Stomach smooth muscle (tissue), 2 donors: Measurements from ENCODE around the gene PCID2.

ENCODE experiments used
- H3K27ac ChIP-seq: one replicate; pipeline ENCODE4 v1.7.0; 2013; ENCODE audit warnings: mild to moderate bottlenecking, low read length, inconsistent platforms
- H3K27me3 ChIP-seq, 2 donors: one replicate each; pipeline ENCODE4 v1.7.0; 2013; ENCODE audit warnings: low read length in 2 of 2; ENCODE audit not compliant: insufficient read depth in 2 of 2, control insufficient read depth in 1 of 2
- H3K36me3 ChIP-seq, 2 donors: one replicate each; pipeline ENCODE4 v1.7.0; 2013; ENCODE audit warnings: low read length in 2 of 2; ENCODE audit not compliant: control insufficient read depth in 2 of 2, insufficient read depth in 2 of 2
- H3K4me1 ChIP-seq: one replicate; pipeline ENCODE4 v1.7.0; 2013; ENCODE audit warnings: low read length; ENCODE audit not compliant: control insufficient read depth, insufficient read depth
- H3K4me3 ChIP-seq, 2 donors: one replicate each; pipeline ENCODE4 v1.7.0; 2013; ENCODE audit warnings: low read length in 2 of 2
- H3K9ac ChIP-seq, 2 donors: one replicate each; pipeline ENCODE4 v1.7.0; 2013; ENCODE audit warnings: low read length in 2 of 2, mild to moderate bottlenecking in 1 of 2
- H3K9me3 ChIP-seq, 2 donors: one replicate each; pipeline ENCODE4 v1.7.0; 2013; ENCODE audit warnings: low read length in 2 of 2; ENCODE audit not compliant: control insufficient read depth in 2 of 2
- donor health status: healthy.
- donor health status: Pancreatic carcinoma.

Gene PCID2

GRCh38 chr13:113187263-113187669 is 21.2 kb downstream of the PCID2 start:
- H3K27me3 ChIP-seq, result no peaks in the 10 kb centered on the region
- H3K9ac ChIP-seq, result no peak overlapping the region
- no peaks in the 10 kb centered on the region for H3K4me1 ChIP-seq
- H3K36me3 ChIP-seq, result peaks cover 34 to 53% of the 10 kb centered on the region in 2 donors
- H3K27ac ChIP-seq, result no peak overlapping the region
- H3K9me3 ChIP-seq, result no peaks in the 10 kb centered on the region
- no peak overlapping the region for H3K4me3 ChIP-seq

GRCh38 chr13:113186061-113186900 is 22.2 kb downstream of the PCID2 start:
- no peak overlapping the region for H3K4me3 ChIP-seq
- no peaks in the 10 kb centered on the region for H3K27me3 ChIP-seq
- H3K27ac ChIP-seq, result no peak overlapping the region
- no peak overlapping the region for H3K9ac ChIP-seq
- no peaks in the 10 kb centered on the region for H3K9me3 ChIP-seq
- H3K36me3 ChIP-seq, result peaks cover 31 to 53% of the 10 kb centered on the region in 2 donors
- no peaks in the 10 kb centered on the region for H3K4me1 ChIP-seq

DNA sequence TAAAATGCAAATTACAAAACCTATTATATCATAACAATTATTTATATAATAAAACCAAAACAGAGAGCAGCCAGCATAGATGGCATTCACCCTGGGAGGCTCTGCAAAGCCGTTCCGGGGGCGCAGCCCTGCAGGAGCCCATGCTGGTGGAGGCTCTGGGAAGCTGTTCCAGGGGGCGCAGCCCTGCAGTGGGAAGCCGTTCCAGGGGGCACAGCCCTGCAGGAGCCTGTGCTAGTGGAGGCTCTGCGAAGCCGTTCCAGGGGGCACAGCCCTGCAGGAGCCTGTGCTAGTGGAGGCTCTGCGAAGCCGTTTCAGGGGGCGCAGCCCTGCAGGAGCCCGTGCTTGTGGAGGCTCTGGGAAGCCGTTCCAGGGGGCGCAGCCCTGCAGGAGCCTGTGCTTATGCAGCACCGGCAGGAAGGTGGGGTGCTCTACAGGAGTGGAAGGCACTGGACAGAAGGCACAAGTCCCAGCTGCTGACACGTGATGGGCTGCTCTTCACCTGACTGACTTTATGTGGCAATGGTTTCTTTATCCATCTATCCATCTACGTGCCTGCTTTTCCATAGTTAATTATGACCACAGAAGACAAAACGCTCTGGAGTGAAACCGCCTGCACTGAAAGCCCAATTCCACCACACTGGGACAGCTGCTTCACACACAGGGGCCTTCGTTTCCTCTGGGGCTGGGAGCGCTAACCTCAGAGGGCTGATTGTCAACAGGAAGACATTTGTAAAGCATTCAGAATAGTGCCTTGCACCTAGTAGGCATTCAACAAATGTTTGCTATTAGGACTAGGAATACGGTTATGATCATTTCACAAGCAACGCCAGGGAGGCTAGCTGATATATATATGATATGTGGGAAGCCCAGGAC is 23.7 kb downstream of the PCID2 start:
- Histone ChIP-seq H3K4me3 (no peak overlapping the region), H3K36me3 (peaks cover 40 to 53% of the 10 kb centered on the region in 2 donors), H3K9me3 (no peaks in the 10 kb centered on the region), H3K4me1 (no peaks in the 10 kb centered on the region), H3K27ac (no peak overlapping the region), H3K27me3 (no peaks in the 10 kb centered on the region), H3K9ac (no peak overlapping the region)

GRCh38 chr13:113183450-113184129 is 24.9 kb downstream of the PCID2 start:
- H3K9ac ChIP-seq, result no peak overlapping the region

GRCh38 chr13:113182046-113182445 is 26.4 kb downstream of the PCID2 start:
- Histone ChIP-seq H3K9me3 (no peaks in the 10 kb centered on the region), H3K4me1 (no peaks in the 10 kb centered on the region), H3K9ac (no peak overlapping the region), H3K27ac (no peak overlapping the region), H3K36me3 (peaks cover 44 to 56% of the 10 kb centered on the region in 2 donors), H3K27me3 (no peaks in the 10 kb centered on the region), H3K4me3 (no peak overlapping the region)

More at GRCh38 chr13:113183450-113184129, 24.9 kb downstream of the PCID2 start:
- no peak overlapping the region for H3K4me3 ChIP-seq
- no peaks in the 10 kb centered on the region for H3K9me3 ChIP-seq
- no peaks in the 10 kb centered on the region for H3K4me1 ChIP-seq
- H3K27me3 ChIP-seq, result no peaks in the 10 kb centered on the region
- H3K27ac ChIP-seq, result no peak overlapping the region
- peaks cover 45 to 57% of the 10 kb centered on the region in 2 donors for H3K36me3 ChIP-seq

DNA sequence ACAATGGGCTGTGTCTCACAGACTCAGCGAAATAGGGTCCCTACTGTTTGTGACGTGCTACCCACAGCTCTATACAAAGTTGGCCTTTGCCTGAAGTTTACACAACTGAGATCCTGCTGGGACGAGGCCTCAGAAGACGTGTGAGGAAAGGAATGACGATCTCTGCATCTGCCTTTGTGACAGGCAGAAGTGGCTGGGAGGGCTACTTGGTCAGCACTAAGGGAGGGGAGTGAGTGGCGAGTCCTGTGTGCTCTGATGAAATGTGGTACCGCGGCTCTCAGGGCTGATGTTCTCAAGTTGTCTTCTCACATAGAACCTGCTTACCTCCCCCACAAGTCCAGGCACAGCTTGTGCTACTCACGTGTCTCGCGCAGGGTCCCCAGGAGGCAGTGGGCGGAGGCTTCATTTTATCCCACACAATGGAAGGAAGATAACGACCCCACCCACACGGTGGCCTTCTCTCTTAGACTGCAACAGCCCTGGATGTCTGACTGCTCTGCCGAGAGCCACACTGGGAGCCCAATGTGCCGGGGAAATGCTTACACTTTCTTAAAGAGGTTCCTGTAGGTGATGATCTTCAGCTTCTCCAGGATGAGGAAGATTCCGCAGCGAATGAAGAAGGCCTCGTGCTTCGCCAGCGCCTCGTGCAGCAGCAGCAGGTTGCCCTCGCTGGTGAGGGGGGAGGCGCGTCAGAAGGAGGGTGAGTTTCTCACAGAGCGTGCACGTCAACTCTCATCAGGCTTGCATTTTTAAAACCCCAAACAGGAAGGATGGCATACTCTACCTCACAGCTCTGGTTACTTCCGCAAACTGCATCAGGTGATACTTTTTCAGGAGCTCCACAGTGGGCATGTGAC is 28.9 kb downstream of the PCID2 start:
- Histone ChIP-seq H3K27me3 (no peaks in the 10 kb centered on the region), H3K9ac (no peak overlapping the region), H3K9me3 (no peaks in the 10 kb centered on the region), H3K36me3 (peaks cover 57 to 64% of the 10 kb centered on the region in 2 donors), H3K27ac (no peak overlapping the region), H3K4me3 (no peak overlapping the region), H3K4me1 (no peaks in the 10 kb centered on the region)

- Histone ChIP-seq H3K4me3 (no peak overlapping the region), H3K4me1 (no peaks in the 10 kb centered on the region), H3K36me3 (peaks cover 59 to 66% of the 10 kb centered on the region in 2 donors), H3K9me3 (no peaks in the 10 kb centered on the region), H3K27me3 (no peaks in the 10 kb centered on the region), H3K9ac (no peak overlapping the region), H3K27ac (no peak overlapping the region)
These were observed 29.6 kb downstream of the PCID2 start for GRCh38 chr13:113178896-113179167.

DNA sequence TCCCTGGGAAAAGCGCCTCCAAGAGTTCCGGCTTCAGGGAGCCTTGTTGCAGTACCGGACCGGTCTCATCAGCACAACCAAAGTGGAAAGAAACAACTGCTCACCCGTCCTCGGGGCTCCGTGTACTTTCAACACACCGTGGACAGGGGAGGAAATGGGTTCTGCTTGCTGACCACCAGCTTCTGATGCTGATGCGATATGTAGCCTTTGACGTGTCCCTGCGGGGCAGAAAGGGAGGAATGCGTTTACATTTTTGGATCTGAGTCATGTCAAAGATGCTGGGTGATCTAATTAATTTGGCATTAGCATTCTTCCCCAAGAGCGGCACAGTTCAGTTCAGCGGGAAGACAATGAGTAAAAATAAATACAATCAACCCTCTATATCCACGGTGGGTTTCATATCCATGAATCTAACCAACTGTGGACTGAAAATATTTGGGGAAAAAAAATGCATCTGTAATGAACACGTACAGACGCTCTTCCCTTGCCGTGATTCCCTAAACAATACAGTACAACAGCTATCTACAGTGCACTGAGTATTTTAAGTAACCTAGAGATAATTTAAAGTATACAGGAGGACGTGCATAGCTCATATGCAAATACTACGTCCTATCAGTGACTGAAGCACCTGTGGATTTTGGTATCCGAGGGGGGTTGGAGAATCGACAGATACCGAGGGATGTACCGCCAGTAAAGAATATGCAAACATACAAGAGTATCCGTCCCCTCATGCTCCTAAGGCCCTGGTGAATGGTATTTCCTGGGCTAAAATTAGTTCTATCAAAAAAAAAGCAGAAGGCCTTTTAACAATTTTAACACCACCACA is 30.2 kb downstream of the PCID2 start:
- H3K36me3 ChIP-seq, result peaks cover 57 to 61% of the 10 kb centered on the region in 2 donors
- H3K4me3 ChIP-seq, result no peak overlapping the region
- no peaks in the 10 kb centered on the region for H3K9me3 ChIP-seq
- H3K4me1 ChIP-seq, result no peaks in the 10 kb centered on the region
- H3K27ac ChIP-seq, result no peak overlapping the region
- no peak overlapping the region for H3K9ac ChIP-seq
- no peaks in the 10 kb centered on the region for H3K27me3 ChIP-seq

DNA sequence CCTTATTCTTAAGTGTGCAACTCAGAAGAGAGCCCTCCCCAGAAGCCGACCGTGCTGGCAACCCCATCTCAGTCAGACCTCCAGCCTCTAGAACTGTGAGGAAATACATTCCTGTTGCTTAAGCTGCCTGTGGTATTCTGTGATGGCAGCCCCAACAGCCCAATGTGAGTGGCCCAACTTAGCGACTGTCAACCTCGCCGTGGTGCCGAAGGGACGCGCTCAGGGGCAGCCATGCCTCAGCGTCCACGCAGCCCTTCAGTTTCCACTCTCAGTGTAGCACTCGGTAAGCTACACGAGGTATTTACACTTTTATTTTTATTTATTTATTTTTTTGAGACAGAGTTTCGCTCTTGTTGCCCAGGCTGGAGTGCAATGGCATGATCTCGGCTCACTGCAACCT is 31.6 kb downstream of the PCID2 start:
- Histone ChIP-seq H3K4me3 (no peak overlapping the region), H3K27ac (no peak overlapping the region), H3K27me3 (no peaks in the 10 kb centered on the region), H3K4me1 (no peaks in the 10 kb centered on the region), H3K36me3 (peaks cover 53 to 67% of the 10 kb centered on the region in 2 donors), H3K9ac (no peak overlapping the region), H3K9me3 (no peaks in the 10 kb centered on the region)
